Measurements from ENCODE around the gene DHRS7C.

DHRS7C gene

GRCh38 chr17:9776911-9777310 lies 14.5 kb downstream of the DHRS7C start:
- Histone ChIP-seq H3K27ac (ENCODE audit: low read depth, low read length) (no peak overlapping the region), H3K4me2 (ENCODE audit: low read depth, low read length, poor library complexity, severe bottlenecking) (no peak overlapping the region), H3K9me3 (ENCODE audit: insufficient read depth, low read length) (no peaks in the 10 kb centered on the region), H3K9ac (ENCODE audit: low read length) (no peak overlapping the region), H3K4me3 (ENCODE audit: insufficient read depth, low read length, poor library complexity, severe bottlenecking) (no peak overlapping the region), H3K9me2 (replicated peaks; ENCODE audit: insufficient read depth, low read length) (no peaks in the 10 kb centered on the region), H3K36me3 (ENCODE audit: low read length) (no peaks in the 10 kb centered on the region), H3F3A (ENCODE audit: insufficient read depth) (no peaks in the 10 kb centered on the region), H2AFZ (ENCODE audit: low read depth, low read length, severe bottlenecking) (no peak overlapping the region), H3K27me3 (ENCODE audit: low read length) (no peaks in the 10 kb centered on the region), H4K20me1 (ENCODE audit: low read depth, low read length) (no peaks in the 10 kb centered on the region), H3K79me2 (ENCODE audit: insufficient read depth, low read length) (no peaks in the 10 kb centered on the region)
- no peak for TF ChIP-seq CTCF (IDR thresholded peaks at IDR 0.05; ENCODE audit: insufficient read depth, low read length, poor library complexity, severe bottlenecking)
- no peak for TF ChIP-seq EZH2phosphoT487 (conservative IDR thresholded peaks at IDR 0.05; ENCODE audit: low read length)

DNA sequence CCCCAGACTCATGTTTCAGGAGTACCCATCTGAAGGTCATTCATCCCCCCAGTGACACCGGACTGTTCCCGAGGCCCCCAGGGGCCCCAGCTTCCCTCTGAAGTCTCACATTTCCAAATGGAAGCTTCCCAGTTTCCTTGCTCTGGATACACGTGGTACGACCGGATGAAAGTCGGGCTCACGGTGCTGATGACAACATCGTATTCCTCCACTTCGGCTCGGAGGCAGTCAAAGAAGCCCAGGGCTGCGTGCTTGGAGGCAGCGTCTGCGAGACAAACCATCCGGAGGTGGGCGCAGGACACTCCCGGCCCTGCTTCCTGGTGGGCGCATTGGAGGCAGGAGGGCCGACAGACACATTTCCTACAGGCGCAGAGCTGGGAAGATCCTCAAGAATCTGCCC lies 18.7 kb downstream of the DHRS7C start:
- Histone ChIP-seq H3K27ac (ENCODE audit: low read depth, low read length) (no peak overlapping the region), H3F3A (ENCODE audit: insufficient read depth) (no peaks in the 10 kb centered on the region), H3K4me3 (ENCODE audit: insufficient read depth, low read length, poor library complexity, severe bottlenecking) (no peak overlapping the region), H4K20me1 (ENCODE audit: low read depth, low read length) (no peaks in the 10 kb centered on the region), H3K4me2 (ENCODE audit: low read depth, low read length, poor library complexity, severe bottlenecking) (no peak overlapping the region), H2AFZ (ENCODE audit: low read depth, low read length, severe bottlenecking) (no peak overlapping the region), H3K9me2 (replicated peaks; ENCODE audit: insufficient read depth, low read length) (no peaks in the 10 kb centered on the region), H3K79me2 (ENCODE audit: insufficient read depth, low read length) (no peaks in the 10 kb centered on the region), H3K36me3 (ENCODE audit: low read length) (no peaks in the 10 kb centered on the region), H3K27me3 (ENCODE audit: low read length) (no peaks in the 10 kb centered on the region), H3K9me3 (ENCODE audit: insufficient read depth, low read length) (no peaks in the 10 kb centered on the region), H3K9ac (ENCODE audit: low read length) (no peak overlapping the region)
- TF ChIP-seq CTCF (IDR thresholded peaks at IDR 0.05; ENCODE audit: insufficient read depth, low read length, poor library complexity, severe bottlenecking) (no peak), EZH2phosphoT487 (conservative IDR thresholded peaks at IDR 0.05; ENCODE audit: low read length) (no peak)

DNA sequence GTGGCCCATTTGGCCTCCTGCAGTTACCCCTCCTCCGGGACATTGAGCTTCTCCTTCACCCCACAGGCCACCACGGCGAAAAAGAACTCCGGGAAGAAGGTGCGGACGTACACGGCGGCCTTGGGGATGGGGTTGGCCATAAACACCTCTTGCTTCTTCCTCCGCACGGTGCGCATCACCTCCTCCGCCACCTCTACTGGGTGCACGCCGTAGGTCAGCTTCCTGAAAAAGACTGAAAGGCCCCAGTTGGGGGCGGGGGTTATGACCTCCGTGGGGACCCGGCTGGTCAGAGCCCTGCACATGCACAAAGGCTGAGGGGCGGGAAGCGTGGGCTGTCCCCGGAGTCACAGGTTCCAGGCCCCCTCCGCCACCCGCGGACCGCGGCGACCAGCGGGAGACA lies 19.9 kb downstream of the DHRS7C start:
- Histone ChIP-seq H3K27me3 (ENCODE audit: low read length) (no peaks in the 10 kb centered on the region), H4K20me1 (ENCODE audit: low read depth, low read length) (no peaks in the 10 kb centered on the region), H3K36me3 (ENCODE audit: low read length) (no peaks in the 10 kb centered on the region), H3F3A (ENCODE audit: insufficient read depth) (no peaks in the 10 kb centered on the region), H3K9me3 (ENCODE audit: insufficient read depth, low read length) (no peaks in the 10 kb centered on the region), H3K9ac (ENCODE audit: low read length) (no peak overlapping the region), H3K27ac (ENCODE audit: low read depth, low read length) (no peak overlapping the region), H3K4me2 (ENCODE audit: low read depth, low read length, poor library complexity, severe bottlenecking) (no peak overlapping the region), H3K4me3 (ENCODE audit: insufficient read depth, low read length, poor library complexity, severe bottlenecking) (no peak overlapping the region), H2AFZ (ENCODE audit: low read depth, low read length, severe bottlenecking) (no peak overlapping the region), H3K9me2 (replicated peaks; ENCODE audit: insufficient read depth, low read length) (no peaks in the 10 kb centered on the region), H3K79me2 (ENCODE audit: insufficient read depth, low read length) (no peaks in the 10 kb centered on the region)
- TF ChIP-seq CTCF (IDR thresholded peaks at IDR 0.05; ENCODE audit: insufficient read depth, low read length, poor library complexity, severe bottlenecking) (no peak), EZH2phosphoT487 (conservative IDR thresholded peaks at IDR 0.05; ENCODE audit: low read length) (no peak)

Measured in SU-DHL-6 (cell line).